GM23338 (cell line): ENCODE measurements around the gene RBP5. TPM values are rescaled to one million over a fixed set of nuclear protein-coding genes. Genes with fewer than 3 reads are reported as not detected.

Experiments used
- ATAC-seq: fragments of 200-7000 bp; cut with Tn5 transposase; 3 replicates; pipeline ENCODE4 v1.9.1; 2020
- DNase-seq: peaks from one replicate; pipeline ENCODE4 v3.0.0-alpha.2; 2015; ENCODE audit warnings: low spot score
- H2AFZ ChIP-seq: fragments of 200-600 bp; sonication (generic); 2 replicates; pipeline ENCODE4 v1.8.0; 2016; ENCODE audit warnings: antibody characterized with exemption, mild to moderate bottlenecking, moderate library complexity
- H3F3A ChIP-seq: fragments of 200-600 bp; sonication (generic); replicated peaks from 2 replicates; pipeline ENCODE4 v1.8.0; 2017; ENCODE audit warnings: antibody characterized with exemption, mixed run types, low read depth
- H3K27ac ChIP-seq: fragments of 200-600 bp; sonication (generic); 2 replicates; pipeline ENCODE4 v1.6.1; 2016; ENCODE audit warnings: low read depth
- H3K27me3 ChIP-seq: fragments of 200-600 bp; sonication (generic); 2 replicates; pipeline ENCODE4 v1.8.0; 2016; ENCODE audit warnings: mild to moderate bottlenecking, mixed run types, moderate library complexity; ENCODE audit not compliant: insufficient read depth
- H3K36me3 ChIP-seq: fragments of 200-600 bp; sonication (generic); 2 replicates; pipeline ENCODE4 v1.8.0; 2016; ENCODE audit warnings: mild to moderate bottlenecking; ENCODE audit not compliant: insufficient read depth
- H3K4me1 ChIP-seq: fragments of 200-600 bp; sonication (generic); 2 replicates; pipeline ENCODE4 v1.8.0; 2016; ENCODE audit warnings: mild to moderate bottlenecking, moderate library complexity; ENCODE audit not compliant: insufficient read depth
- H3K4me2 ChIP-seq: fragments of 200-600 bp; sonication (generic); 2 replicates; pipeline ENCODE4 v1.7.1; 2017; ENCODE audit warnings: mixed run types
- H3K4me3 ChIP-seq: fragments of 200-600 bp; sonication (generic); 2 replicates; pipeline ENCODE4 v1.6.1; 2016; ENCODE audit warnings: mixed run types
- H3K79me2 ChIP-seq: fragments of 200-600 bp; sonication (generic); replicated peaks from 2 replicates; pipeline ENCODE4 v1.8.0; 2017; ENCODE audit warnings: mild to moderate bottlenecking; ENCODE audit not compliant: insufficient read depth
- H3K9me2 ChIP-seq: fragments of 200-600 bp; sonication (generic); 2 replicates; pipeline ENCODE4 v1.8.0; 2017; ENCODE audit not compliant: insufficient read depth
- H4K20me1 ChIP-seq: fragments of 200-600 bp; sonication (generic); replicated peaks from 2 replicates; pipeline ENCODE4 v1.8.0; 2017; ENCODE audit warnings: mild to moderate bottlenecking; ENCODE audit not compliant: insufficient read depth
- H3K27ac Mint-ChIP-seq: 2 replicates; pipeline ENCODE4 v1.8.0; 2020; ENCODE audit warnings: inconsistent platforms, mild to moderate bottlenecking, moderate library complexity, mixed read lengths
- H3K27me3 Mint-ChIP-seq: 3 replicates; pipeline ENCODE4 v1.8.0; 2022; ENCODE audit warnings: low read depth, mild to moderate bottlenecking, moderate library complexity, mixed read lengths, inconsistent platforms; ENCODE audit not compliant: insufficient read depth, poor library complexity
- H3K36me3 Mint-ChIP-seq: 3 replicates; pipeline ENCODE4 v1.8.0; 2021; ENCODE audit warnings: low read depth, mild to moderate bottlenecking, inconsistent platforms, moderate library complexity, mixed read lengths
- H3K4me1 Mint-ChIP-seq: 3 replicates; pipeline ENCODE4 v1.8.0; 2020; ENCODE audit warnings: mild to moderate bottlenecking, inconsistent platforms, mixed read lengths
- H3K4me3 Mint-ChIP-seq: 3 replicates; pipeline ENCODE4 v1.8.0; 2021; ENCODE audit warnings: moderate library complexity, mild to moderate bottlenecking, inconsistent platforms, mixed read lengths
- H3K9me3 Mint-ChIP-seq: 3 replicates; pipeline ENCODE4 v1.8.0; 2020; ENCODE audit warnings: moderate library complexity, mild to moderate bottlenecking, inconsistent platforms, mixed read lengths
- CREB1 ChIP-seq: fragments of 250-450 bp; sonication (Bioruptor Pico); IDR thresholded peaks from 2 replicates; pipeline ENCODE4 v1.5.0; 2020; ENCODE audit warnings: low read depth, mild to moderate bottlenecking, moderate library complexity
- CTCF ChIP-seq, 2 experiments: fragments of 200-600 bp in 1 of 2; sonication (generic) in 1 of 2; conservative IDR thresholded peaks; 2 replicates each; pipeline versions ENCODE4 v1.5.1 to v1.6.1; 2016 to 2017; ENCODE audit warnings: antibody characterized with exemption in 2 of 2, low read depth in 2 of 2, mild to moderate bottlenecking in 2 of 2, moderate library complexity in 1 of 2
- ETS1 ChIP-seq: IDR thresholded peaks from 2 replicates; pipeline ENCODE4 v1.6.1; 2016; ENCODE audit warnings: antibody characterized with exemption
- EZH2phosphoT487 ChIP-seq: fragments of 200-600 bp; sonication (generic); IDR thresholded peaks from one replicate; pipeline ENCODE4 v1.8.1; 2018; ENCODE audit warnings: antibody characterized with exemption; ENCODE audit not compliant: unreplicated experiment
- JUNB ChIP-seq: IDR thresholded peaks from one replicate; pipeline ENCODE4 v1.6.1; 2016; ENCODE audit warnings: antibody characterized with exemption; ENCODE audit not compliant: unreplicated experiment
- POLR2AphosphoS5 ChIP-seq: IDR thresholded peaks from 2 replicates; pipeline ENCODE4 v1.6.1; 2016; ENCODE audit warnings: antibody characterized with exemption, low read depth
- STAT1 ChIP-seq: IDR thresholded peaks from one replicate; pipeline ENCODE4 v1.6.1; 2016; ENCODE audit warnings: antibody characterized with exemption; ENCODE audit not compliant: unreplicated experiment
- ZNF114 ChIP-seq: fragments of 250-450 bp; sonication (Bioruptor Pico); IDR thresholded peaks from 2 replicates; pipeline ENCODE4 v1.5.0; 2020; ENCODE audit warnings: mild to moderate bottlenecking, moderate library complexity
- ZNF331 ChIP-seq: fragments of 250-450 bp; sonication (Bioruptor Pico); IDR thresholded peaks from 2 replicates; pipeline ENCODE4 v1.5.0; 2020; ENCODE audit warnings: low read depth, mild to moderate bottlenecking, moderate library complexity
- ZNF462 ChIP-seq: fragments of 250-450 bp; sonication (Bioruptor Pico); IDR thresholded peaks from 2 replicates; pipeline ENCODE4 v1.5.0; 2020; ENCODE audit warnings: mild to moderate bottlenecking, moderate library complexity
- polyA plus RNA-seq: library from polyadenylated mRNA; unstranded; fragments of >200 nt; fragmentation: Nextera tagmentation; extraction: Ambion mirVana; gene quantifications from 2 replicates; pipeline ENCODE4 v1.2.1, GENCODE V29; 2016
- total RNA-seq: library from RNA; depleted of rRNA; stranded (reverse); fragments of >200 nt; shearing (Covaris generic); gene quantifications from 2 replicates; pipeline ENCODE4 v1.2.3, GENCODE V29; 2014

The RBP5 gene
- total and polyA plus RNA-seq, 2 experiments from 2014 or later: 1.2 to 3.0 TPM

- Histone ChIP-seq H3F3A (no peaks in the 10 kb centered on the region), H3K9me2 (0 out of 2 replicates have a peak, but pooled peaks cover 3% of the 10 kb centered on the region), H3K27me3 (no peaks in the 10 kb centered on the region), H4K20me1 (no peaks in the 10 kb centered on the region; the same call in 1 of the 2 replicates), H3K4me1 (no peaks in the 10 kb centered on the region), H3K79me2 (no peaks in the 10 kb centered on the region), H2AFZ (no peak overlapping the region), H3K4me3 (no peak overlapping the region), H3K27ac (no peak overlapping the region), H3K4me2 (no peak overlapping the region), H3K36me3 (no peaks in the 10 kb centered on the region)
- peak; percentile 83 for DNase-seq
- Mint-ChIP-seq H3K9me3 (no peaks in the 10 kb centered on the region), H3K4me1 (no peaks in the 10 kb centered on the region), H3K4me3 (no peak overlapping the region), H3K36me3 (peaks cover 26% of the 10 kb centered on the region), H3K27me3 (peaks cover 4% of the 10 kb centered on the region), H3K27ac (no peak overlapping the region)
- TF ChIP-seq ZNF331 (CRISPR knock-in tag) (no peak), EZH2phosphoT487 (no peak), CTCF (conservative IDR thresholded peaks at IDR 0.05; ENCODE audit: low read depth in 2 of 2) (peak; percentile 87 to 93)
- ATAC-seq: peak; percentile 98
These were observed 13.5 kb upstream of the RBP5 start for GRCh38 chr12:7142056-7142644.

GRCh38 chr12:7141351-7142005 is 12.8 kb upstream of the RBP5 start:
- Histone ChIP-seq H2AFZ (no peak overlapping the region), H4K20me1 (no peaks in the 10 kb centered on the region; the same call in 1 of the 2 replicates), H3K79me2 (no peaks in the 10 kb centered on the region), H3K27ac (no peak overlapping the region), H3F3A (no peaks in the 10 kb centered on the region), H3K36me3 (no peaks in the 10 kb centered on the region), H3K4me1 (no peaks in the 10 kb centered on the region), H3K4me3 (no peak overlapping the region), H3K4me2 (no peak overlapping the region), H3K27me3 (no peaks in the 10 kb centered on the region), H3K9me2 (0 out of 2 replicates have a peak, but pooled peaks cover 3% of the 10 kb centered on the region)
- peaks cover 4% of the 10 kb centered on the region for H3K27me3 Mint-ChIP-seq
- DNase-seq (no peak), ATAC-seq (no peak)
- no peaks in the 10 kb centered on the region for H3K4me1 Mint-ChIP-seq
- no peak overlapping the region for H3K4me3 Mint-ChIP-seq
- H3K9me3 Mint-ChIP-seq: no peaks in the 10 kb centered on the region
- no peak overlapping the region for H3K27ac Mint-ChIP-seq
- peaks cover 25% of the 10 kb centered on the region for H3K36me3 Mint-ChIP-seq
- TF ChIP-seq ETS1 (no peak), CREB1 (CRISPR knock-in tag) (no peak), STAT1 (no peak), JUNB (no peak), ZNF462 (CRISPR knock-in tag) (no peak), EZH2phosphoT487 (no peak), POLR2AphosphoS5 (no peak), ZNF114 (CRISPR knock-in tag) (no peak)
